ENCODE data around the gene MLX.

DNA sequence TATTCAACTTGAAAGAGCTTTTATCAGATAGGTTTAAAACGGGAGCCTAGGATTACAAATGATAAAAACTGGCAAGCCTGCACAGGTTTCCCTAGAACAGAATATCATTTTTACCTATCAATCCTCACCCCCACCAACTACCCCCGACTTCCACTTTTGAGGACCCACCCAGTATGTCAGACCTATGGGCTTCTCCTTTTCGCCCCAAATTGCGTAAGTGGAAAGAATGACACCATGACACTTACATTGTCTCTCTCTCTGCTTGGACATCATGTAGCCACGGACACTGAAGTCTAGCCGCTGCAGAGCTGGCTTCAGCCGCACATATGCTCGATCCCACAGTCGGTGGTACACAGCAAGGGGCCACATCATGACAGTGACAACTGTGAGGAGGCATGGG, 18.0 kb downstream of the MLX start:
- TF ChIP-seq, protein P1, sequence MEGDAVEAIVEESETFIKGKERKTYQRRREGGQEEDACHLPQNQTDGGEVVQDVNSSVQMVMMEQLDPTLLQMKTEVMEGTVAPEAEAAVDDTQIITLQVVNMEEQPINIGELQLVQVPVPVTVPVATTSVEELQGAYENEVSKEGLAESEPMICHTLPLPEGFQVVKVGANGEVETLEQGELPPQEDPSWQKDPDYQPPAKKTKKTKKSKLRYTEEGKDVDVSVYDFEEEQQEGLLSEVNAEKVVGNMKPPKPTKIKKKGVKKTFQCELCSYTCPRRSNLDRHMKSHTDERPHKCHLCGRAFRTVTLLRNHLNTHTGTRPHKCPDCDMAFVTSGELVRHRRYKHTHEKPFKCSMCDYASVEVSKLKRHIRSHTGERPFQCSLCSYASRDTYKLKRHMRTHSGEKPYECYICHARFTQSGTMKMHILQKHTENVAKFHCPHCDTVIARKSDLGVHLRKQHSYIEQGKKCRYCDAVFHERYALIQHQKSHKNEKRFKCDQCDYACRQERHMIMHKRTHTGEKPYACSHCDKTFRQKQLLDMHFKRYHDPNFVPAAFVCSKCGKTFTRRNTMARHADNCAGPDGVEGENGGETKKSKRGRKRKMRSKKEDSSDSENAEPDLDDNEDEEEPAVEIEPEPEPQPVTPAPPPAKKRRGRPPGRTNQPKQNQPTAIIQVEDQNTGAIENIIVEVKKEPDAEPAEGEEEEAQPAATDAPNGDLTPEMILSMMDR (conservative IDR thresholded peaks at IDR 0.05 in 1 of 2, IDR thresholded peaks at IDR 0.05 in 1 of 2; ENCODE audit: low read depth in 1 of 2, low read length in 2 of 2) = no peak
- TF ChIP-seq EZH2 (IDR thresholded peaks at IDR 0.05; ENCODE audit: low read length, missing control alignments) = no peak

All from fibroblast of lung (primary cell).